ENCODE measurements around the gene SRPK2.
"Not testable (repeated sequence)": the region's sequence is repeated elsewhere in the genome, so short reads cannot be mapped to it uniquely, and the experiment has no call there.

SRPK2 gene

GRCh38 chr7:105336009-105336408 is 52.7 kb downstream of the SRPK2 start:
- DNase-seq = no peak

DNA sequence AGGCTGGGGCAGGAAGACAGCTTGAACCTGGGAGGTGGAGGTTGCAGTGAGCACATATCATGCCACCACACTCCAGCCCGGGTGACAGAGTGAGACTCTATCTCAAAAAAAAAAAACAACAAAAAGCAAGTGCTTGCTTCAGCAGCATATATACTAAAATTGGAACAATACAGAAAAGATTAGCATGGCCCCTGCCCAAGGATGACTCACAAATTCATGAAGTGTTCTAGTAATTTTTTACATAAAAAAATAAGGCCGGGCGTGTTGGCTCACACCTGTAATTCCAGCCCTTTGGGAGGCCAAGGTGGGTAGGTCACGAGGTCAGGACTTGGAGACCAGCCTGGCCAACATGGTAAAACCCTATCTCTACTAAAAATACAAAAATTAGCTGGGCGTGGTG is 56.1 kb downstream of the SRPK2 start:
- DNase-seq = not testable (repeated sequence)

- DNase-seq = no peak
Measured at GRCh38 chr7:105330526-105330925, 58.2 kb downstream of the SRPK2 start.

- no peak for DNase-seq
Measured at GRCh38 chr7:105327201-105327600, 61.5 kb downstream of the SRPK2 start.

- no peak for DNase-seq
Measured at GRCh38 chr7:105325216-105325904, 63.4 kb downstream of the SRPK2 start.

DNA sequence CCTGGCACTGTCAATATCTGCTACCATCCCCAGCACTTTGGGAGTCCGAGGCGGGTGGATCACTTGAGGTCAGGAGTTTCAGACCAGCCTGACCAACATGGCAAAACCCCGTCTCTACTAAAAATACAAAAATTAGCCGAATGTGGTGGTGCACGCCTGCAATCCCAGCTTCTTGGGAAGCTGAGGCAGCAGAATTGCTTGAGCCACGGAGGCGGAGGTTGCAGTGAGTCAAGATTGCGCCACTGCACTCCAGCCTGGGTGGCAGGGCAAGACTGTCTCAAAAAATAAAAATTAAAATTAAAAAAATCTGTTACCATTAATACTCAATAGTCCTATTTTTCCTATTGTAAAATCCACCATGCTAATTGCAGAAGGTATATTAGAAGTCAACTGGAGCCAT is 64.1 kb downstream of the SRPK2 start:
- DNase-seq = not testable (repeated sequence)

DNA sequence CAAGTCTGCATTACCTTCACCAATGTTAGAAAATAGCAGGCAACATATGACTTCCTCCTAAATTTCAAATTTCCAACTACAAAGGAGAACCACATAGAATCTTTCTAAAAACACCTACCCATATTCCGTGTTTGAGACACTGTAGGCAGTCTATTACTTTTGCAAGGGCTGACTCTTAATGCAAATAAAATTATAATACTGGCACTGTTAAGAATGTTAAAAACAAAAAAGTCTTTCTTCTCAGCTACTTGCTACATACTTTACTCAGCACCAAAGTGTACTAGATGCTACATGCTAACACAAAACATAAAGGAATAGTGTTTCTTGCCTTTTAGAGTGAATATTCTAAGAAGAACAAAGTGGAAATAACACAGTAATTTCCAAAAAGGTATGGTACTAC is 65.4 kb downstream of the SRPK2 start:
- DNase-seq = no peak

GRCh38 chr7:105322655-105323277 is 66.0 kb downstream of the SRPK2 start:
- DNase-seq = no peak

- no peak for DNase-seq
Measured at GRCh38 chr7:105321754-105322455, 66.8 kb downstream of the SRPK2 start.

DNA sequence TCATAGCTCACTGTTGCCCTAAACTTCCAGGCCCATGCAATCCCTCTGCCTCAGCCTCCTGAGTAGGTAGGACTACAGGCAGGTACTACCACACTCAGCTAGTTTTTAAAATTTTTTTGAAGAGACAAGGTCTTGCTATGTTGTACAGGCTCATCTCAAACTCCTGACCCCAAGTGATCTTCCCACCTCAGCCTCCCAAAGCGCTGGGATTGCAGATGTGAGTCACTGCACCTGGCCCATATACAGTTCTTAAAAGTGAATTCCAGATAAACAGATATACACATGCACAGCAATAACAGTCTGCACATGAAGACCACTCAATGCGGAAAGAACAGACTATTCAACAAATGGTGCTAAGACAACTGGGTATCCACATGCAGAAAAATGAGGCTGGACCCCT is 67.8 kb downstream of the SRPK2 start:
- DNase-seq = no peak

GRCh38 chr7:105319578-105319977 is 69.1 kb downstream of the SRPK2 start:
- no peak for DNase-seq

- no peak for DNase-seq
Measured at GRCh38 chr7:105316578-105317344, 72.0 kb downstream of the SRPK2 start.

DNA sequence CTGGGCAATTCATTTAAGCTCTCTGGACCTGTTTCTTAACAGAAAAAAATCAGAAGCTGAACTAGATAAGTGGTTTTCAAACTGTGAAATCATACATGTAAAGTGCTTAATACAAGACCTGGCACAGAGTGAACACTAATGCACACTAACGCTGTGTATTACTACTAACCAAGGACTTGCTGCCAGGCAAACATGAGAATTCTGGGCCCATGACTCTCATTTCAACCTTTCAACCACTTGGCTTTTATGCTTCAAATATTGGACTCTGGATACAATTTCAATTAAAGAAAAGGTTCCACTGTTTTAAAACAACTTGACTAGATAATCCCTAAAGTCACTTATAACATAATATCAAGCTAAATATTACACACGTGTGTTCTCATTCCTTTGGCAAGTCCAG is 73.4 kb downstream of the SRPK2 start:
- DNase-seq = no peak

- no peak for DNase-seq
Measured at GRCh38 chr7:105309235-105310169, 79.2 kb downstream of the SRPK2 start.

DNA sequence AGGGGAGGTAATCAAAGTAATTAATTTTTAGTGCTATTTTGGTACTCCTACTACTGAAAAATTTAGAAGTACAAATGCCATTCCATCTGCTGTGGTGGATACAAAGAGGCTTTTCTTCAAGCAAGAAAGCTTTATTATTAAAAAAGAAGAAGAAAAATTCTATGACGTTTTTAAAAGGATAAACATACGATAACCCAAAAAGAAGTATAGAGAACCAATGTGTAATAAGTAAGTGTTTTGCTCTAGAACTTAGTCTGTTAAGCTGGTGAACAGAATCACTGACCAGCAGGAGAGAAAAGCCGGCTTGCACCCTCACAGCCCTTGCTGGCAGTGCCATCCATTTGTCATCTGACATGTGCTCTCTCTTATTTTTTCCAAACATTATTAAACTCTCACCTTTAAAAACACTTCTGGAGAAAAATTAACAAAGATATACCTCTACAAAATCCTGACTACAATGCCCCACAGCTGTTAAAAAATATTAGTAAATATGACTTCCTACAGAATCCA is 81.5 kb downstream of the SRPK2 start:
- DNase-seq = no peak

- no peak for DNase-seq
Measured at GRCh38 chr7:105306298-105306748, 82.4 kb downstream of the SRPK2 start.

GRCh38 chr7:105305633-105306032 is 83.1 kb downstream of the SRPK2 start:
- DNase-seq = no peak

DNA sequence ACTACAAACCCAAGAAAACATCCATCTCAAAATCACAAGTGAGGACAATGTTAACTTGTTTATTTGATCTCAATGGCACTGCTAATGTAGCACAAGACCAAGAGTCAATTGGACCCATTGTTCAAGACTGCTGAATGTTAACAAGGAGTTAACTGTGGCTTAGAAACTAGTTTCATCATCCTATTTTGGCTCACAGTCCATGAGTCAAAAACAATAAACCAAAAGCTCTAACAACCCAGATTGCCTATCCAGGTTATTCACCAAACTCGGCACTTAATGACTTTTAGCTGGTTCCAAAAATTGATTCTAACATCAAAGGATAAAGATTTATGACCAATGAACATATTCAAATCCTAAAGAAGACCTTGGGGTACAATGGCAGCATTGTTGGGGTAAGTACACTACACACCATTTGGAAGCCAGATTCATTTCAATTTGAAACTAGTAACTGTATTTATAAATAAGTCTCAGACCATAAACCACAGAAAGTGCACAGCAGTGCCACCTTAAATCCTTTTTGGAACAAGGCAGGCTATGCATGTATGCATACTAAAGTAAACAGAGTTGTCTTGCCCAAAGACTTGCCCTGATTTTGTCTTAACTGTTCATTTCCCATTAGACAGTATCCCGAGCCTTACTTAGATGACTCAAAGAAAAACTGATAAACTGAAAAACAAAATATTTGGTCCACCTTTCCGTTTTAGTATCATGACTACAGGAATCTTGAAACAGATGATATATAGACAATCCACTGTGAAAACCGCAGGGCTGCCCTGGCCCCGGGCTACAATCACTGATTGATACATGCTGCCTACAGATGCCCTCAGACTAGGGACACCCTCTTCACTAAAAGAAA is 84.5 kb downstream of the SRPK2 start:
- DNase-seq = no peak

GRCh38 chr7:105300587-105300986 is 88.1 kb downstream of the SRPK2 start:
- DNase-seq = not testable (repeated sequence)

DNA sequence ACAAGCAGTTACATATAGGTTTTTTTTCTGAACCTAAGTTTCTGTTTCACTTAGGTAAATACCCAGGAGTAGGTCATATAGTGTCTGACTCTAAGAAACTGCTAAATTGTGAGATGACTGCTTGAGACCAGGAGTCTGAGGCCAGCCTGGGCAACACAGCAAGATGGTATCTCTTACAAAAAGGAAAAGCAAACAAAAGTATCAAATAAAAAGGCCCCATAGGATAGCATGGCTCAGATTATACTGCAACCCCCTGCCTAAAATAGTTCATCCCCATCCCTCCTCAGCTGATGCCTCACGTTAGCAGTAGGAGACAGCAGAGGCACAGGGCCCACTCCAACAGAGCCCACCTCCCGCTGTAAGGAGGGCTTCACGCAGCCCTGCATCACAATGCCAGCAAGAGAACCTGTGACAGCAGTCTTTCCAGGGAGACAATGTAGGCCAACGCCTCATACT is 90.3 kb downstream of the SRPK2 start:
- no peak for DNase-seq

GRCh38 chr7:105297985-105298384 is 90.7 kb downstream of the SRPK2 start:
- DNase-seq = no peak

Measured in SHP77 treated with DMSO at 0.1 percent for 48 hours (cell line).